Sigmoid colon (tissue), 3 donors: ENCODE results near the gene HDGFL1.

ENCODE experiments used
- POLR2A ChIP-seq, 2 donors: fragments of 450-650 bp; IDR thresholded peaks; one replicate each; pipeline ENCODE4 v1.6.1; 2016; ENCODE audit warnings: antibody characterized with exemption in 2 of 2, mild to moderate bottlenecking in 2 of 2, moderate library complexity in 2 of 2
- TF ChIP-seq, protein P1 (sequence below), 4 experiments: fragments of 450-650 bp in 3 of 4; fragments of 200-600 bp in 1 of 4; IDR thresholded peaks; one replicate each; pipeline ENCODE4 v1.5.1; 2016 to 2019; ENCODE audit warnings: antibody characterized with exemption in 4 of 4, mild to moderate bottlenecking in 3 of 4, moderate library complexity in 2 of 4

DNA sequence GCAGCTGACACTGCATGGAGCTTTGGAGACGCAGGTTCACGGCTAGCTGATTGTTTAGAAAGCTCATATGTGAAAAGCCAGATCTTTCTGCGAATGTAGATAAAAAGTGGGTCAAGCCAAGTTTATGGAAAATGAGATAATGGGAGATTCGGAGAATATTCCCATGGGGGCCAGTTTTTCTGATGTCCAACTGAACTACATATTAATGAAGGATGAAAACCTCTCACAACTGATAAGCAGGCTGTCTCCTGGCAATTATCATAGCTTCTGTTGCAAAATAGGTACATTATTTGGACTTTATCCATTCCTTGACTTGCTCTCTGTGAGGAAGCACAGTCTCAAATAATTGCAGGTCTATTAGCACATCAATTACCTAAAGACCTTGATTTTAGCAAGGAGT, 21.1 kb downstream of the HDGFL1 start:
- TF ChIP-seq, protein P1, sequence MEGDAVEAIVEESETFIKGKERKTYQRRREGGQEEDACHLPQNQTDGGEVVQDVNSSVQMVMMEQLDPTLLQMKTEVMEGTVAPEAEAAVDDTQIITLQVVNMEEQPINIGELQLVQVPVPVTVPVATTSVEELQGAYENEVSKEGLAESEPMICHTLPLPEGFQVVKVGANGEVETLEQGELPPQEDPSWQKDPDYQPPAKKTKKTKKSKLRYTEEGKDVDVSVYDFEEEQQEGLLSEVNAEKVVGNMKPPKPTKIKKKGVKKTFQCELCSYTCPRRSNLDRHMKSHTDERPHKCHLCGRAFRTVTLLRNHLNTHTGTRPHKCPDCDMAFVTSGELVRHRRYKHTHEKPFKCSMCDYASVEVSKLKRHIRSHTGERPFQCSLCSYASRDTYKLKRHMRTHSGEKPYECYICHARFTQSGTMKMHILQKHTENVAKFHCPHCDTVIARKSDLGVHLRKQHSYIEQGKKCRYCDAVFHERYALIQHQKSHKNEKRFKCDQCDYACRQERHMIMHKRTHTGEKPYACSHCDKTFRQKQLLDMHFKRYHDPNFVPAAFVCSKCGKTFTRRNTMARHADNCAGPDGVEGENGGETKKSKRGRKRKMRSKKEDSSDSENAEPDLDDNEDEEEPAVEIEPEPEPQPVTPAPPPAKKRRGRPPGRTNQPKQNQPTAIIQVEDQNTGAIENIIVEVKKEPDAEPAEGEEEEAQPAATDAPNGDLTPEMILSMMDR (IDR thresholded peaks at IDR 0.05) = no peak
- no peak for TF ChIP-seq POLR2A (IDR thresholded peaks at IDR 0.05)
